ENCODE measurements around the gene HEXD.
"Not testable (repeated sequence)": the region's sequence is repeated elsewhere in the genome, so short reads cannot be mapped to it uniquely, and the experiment has no call there.

The HEXD gene

DNA sequence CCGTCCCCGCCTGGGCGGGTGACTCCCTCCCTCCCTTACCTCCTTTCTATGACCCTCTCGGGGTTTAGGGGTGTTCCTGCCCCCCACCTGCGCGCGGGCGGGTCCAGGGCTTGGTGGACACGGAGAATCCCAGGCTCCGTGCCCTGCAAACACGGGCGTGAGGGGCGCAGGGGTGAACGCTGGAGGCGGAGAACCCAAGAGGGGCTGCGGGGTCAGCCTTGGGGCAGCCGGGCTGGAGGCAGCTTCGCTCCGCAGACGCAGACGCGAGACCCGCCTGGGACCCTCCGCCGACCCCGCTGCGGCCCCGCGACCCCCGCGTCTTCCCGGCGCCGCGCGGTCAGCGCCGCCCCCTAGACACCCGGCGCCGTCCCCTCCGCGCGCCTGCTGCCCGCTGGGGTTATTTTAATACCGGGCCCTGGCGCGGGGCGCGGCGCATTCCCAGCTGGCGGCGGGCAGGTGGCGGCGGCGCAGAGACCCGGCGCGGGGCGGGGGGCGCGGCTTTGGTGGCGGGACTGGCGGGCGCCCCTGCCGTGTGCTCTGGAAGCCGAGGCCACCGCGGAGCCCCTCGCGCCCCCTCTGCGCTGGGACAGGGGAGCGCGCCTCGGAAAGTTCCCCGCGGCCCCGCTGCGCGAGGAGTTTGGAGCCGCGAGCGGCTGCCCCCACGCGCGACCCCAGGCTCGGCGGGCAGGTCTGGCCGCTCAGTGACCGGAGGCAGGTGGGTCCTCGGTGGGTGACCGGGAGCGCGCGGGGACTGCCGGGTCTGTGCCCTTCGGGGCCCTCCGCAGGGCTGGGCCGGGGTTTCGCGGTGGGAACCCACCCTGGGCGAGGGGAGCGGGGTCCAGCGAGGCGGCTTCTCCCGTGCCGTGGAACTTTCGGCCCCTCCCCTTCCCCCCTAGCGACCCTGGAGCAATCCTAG lies 46.6 kb upstream of the HEXD start, which contains the start of gene UTS2R:
Gene UTS2R (plus strand): TSS at position 433 of the 916 bp plus-strand sequence. CDS start 2,560 bp downstream, outside the sequence.
- Histone ChIP-seq H2AFZ (ENCODE audit: low read length) (peak within 1 kb of the TSS; percentile 70), H3K4me3 (ENCODE audit: low read length) (peak within 1 kb of the TSS; percentile 46; the same call in 1 of the 2 replicates), H3K4me2 (ENCODE audit: low read depth, low read length) (peak within 1 kb of the TSS; percentile 92)

DNA sequence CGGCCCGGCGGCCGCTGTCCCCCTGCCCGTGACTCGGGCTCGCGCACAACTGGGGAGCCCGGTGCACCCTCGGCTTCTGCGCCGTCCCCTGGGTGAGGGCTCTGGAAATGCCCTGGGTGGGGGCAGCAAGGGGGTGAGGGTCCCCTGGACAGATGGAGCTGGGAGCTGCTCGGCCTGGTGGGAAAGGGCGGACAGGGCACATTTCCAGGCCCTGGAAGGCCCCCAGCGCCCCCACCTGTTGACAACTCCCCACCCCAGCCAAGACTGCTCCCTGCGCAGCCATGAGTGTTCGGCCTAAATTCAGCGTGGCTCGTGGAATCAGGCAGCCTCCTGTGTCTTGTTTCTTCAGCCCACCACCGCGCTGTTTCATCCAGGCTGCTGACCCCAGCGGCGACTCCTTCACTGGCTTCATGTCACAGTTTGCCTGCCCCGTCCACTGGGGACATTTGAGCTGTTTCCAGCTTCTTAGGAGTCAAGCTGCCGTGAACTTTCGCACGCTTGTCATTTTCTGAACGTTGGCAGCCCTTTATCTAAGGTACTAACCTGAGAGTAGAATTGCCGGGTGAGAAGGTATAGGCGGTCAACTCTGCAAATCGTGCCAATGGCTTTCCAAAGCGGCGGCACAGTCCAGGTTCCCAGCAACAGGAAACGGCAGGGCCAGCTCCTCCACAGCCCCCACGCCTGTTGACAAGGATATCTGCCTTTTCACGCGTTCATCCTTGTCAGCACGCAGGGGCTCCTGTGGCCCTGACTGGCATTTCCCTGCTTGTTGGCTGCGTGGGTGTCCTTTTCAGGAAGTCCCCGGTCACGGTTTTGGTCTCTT lies 45.7 kb upstream of the HEXD start:
- no peak overlapping the region for H3K4me3 ChIP-seq (ENCODE audit: low read length)
- H3K9me3 ChIP-seq (replicated peaks; ENCODE audit: insufficient read depth, low read length): no peaks in the 10 kb centered on the region
- no peaks in the 10 kb centered on the region for H3K36me3 ChIP-seq (replicated peaks; ENCODE audit: insufficient read depth, low read length)
- no peak overlapping the region for H3K4me2 ChIP-seq (ENCODE audit: low read depth, low read length)
- no peak overlapping the region for H2AFZ ChIP-seq (ENCODE audit: low read length)
- H3K9me2 ChIP-seq (replicated peaks; ENCODE audit: insufficient read depth, low read length): no peaks in the 10 kb centered on the region
- H3F3A ChIP-seq (ENCODE audit: insufficient read depth, low read length): peaks cover 11% of the 10 kb centered on the region; the same call in 1 of the 2 replicates
- no peak overlapping the region for H3K27ac ChIP-seq (ENCODE audit: low read length)
- H3K27me3 ChIP-seq (replicated peaks; ENCODE audit: insufficient read depth, low read length): no peaks in the 10 kb centered on the region
- no peaks in the 10 kb centered on the region for H3K79me2 ChIP-seq (ENCODE audit: low read length)
- no peak overlapping the region for H3K9ac ChIP-seq (ENCODE audit: low read length)
- H4K20me1 ChIP-seq (ENCODE audit: insufficient read depth, low read length): no peaks in the 10 kb centered on the region
- no peak for DNase-seq
- TF ChIP-seq, protein P1, sequence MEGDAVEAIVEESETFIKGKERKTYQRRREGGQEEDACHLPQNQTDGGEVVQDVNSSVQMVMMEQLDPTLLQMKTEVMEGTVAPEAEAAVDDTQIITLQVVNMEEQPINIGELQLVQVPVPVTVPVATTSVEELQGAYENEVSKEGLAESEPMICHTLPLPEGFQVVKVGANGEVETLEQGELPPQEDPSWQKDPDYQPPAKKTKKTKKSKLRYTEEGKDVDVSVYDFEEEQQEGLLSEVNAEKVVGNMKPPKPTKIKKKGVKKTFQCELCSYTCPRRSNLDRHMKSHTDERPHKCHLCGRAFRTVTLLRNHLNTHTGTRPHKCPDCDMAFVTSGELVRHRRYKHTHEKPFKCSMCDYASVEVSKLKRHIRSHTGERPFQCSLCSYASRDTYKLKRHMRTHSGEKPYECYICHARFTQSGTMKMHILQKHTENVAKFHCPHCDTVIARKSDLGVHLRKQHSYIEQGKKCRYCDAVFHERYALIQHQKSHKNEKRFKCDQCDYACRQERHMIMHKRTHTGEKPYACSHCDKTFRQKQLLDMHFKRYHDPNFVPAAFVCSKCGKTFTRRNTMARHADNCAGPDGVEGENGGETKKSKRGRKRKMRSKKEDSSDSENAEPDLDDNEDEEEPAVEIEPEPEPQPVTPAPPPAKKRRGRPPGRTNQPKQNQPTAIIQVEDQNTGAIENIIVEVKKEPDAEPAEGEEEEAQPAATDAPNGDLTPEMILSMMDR (IDR thresholded peaks at IDR 0.05; ENCODE audit: low read length): no peak
- TF ChIP-seq EZH2 (optimal IDR thresholded peaks at IDR 0.05; ENCODE audit: low read depth, low read length): no peak
- TF ChIP-seq EZH2phosphoT487 (IDR thresholded peaks at IDR 0.05; ENCODE audit: low read length): no peak
- H3K4me1 ChIP-seq (ENCODE audit: low read length): peaks cover 16% of the 10 kb centered on the region

More for the DNA sequence above, 46.6 kb upstream of the HEXD start, which contains the start of gene UTS2R:
- Histone ChIP-seq H3K4me1 (ENCODE audit: low read length) (peaks cover 16% of the 10 kb centered on the region), H3K27me3 (replicated peaks; ENCODE audit: insufficient read depth, low read length) (no peaks in the 10 kb centered on the region), H3K79me2 (ENCODE audit: low read length) (no peaks in the 10 kb centered on the region), H3K27ac (ENCODE audit: low read length) (peak within 1 kb of the TSS; percentile 81), H4K20me1 (ENCODE audit: insufficient read depth, low read length) (no peaks in the 10 kb centered on the region), H3K36me3 (replicated peaks; ENCODE audit: insufficient read depth, low read length) (no peaks in the 10 kb centered on the region), H3F3A (ENCODE audit: insufficient read depth, low read length) (peaks cover 11% of the 10 kb centered on the region; the same call in 1 of the 2 replicates), H3K9me2 (replicated peaks; ENCODE audit: insufficient read depth, low read length) (no peaks in the 10 kb centered on the region), H3K9ac (ENCODE audit: low read length) (peak within 1 kb of the TSS; percentile 40), H3K9me3 (replicated peaks; ENCODE audit: insufficient read depth, low read length) (no peaks in the 10 kb centered on the region)
- DNase-seq: no peak
- TF ChIP-seq EZH2 (optimal IDR thresholded peaks at IDR 0.05; ENCODE audit: low read depth, low read length) (no peak), EZH2phosphoT487 (IDR thresholded peaks at IDR 0.05; ENCODE audit: low read length) (no peak)
- TF ChIP-seq, protein P1 (IDR thresholded peaks at IDR 0.05; ENCODE audit: low read length): no peak

GRCh38 chr17:82373072-82373452 lies 45.1 kb upstream of the HEXD start:
- H3K4me2 ChIP-seq (ENCODE audit: low read depth, low read length): not testable (repeated sequence)

More at GRCh38 chr17:82373072-82373452, 45.1 kb upstream of the HEXD start:
- not testable (repeated sequence) for H3K27ac ChIP-seq (ENCODE audit: low read length); H3K27me3 ChIP-seq (replicated peaks; ENCODE audit: insufficient read depth, low read length); H3K9me3 ChIP-seq (replicated peaks; ENCODE audit: insufficient read depth, low read length); H3K4me3 ChIP-seq (ENCODE audit: low read length); H3K9me2 ChIP-seq (replicated peaks; ENCODE audit: insufficient read depth, low read length); H3K9ac ChIP-seq (ENCODE audit: low read length); H3K79me2 ChIP-seq (ENCODE audit: low read length); H3K36me3 ChIP-seq (replicated peaks; ENCODE audit: insufficient read depth, low read length); DNase-seq; H4K20me1 ChIP-seq (ENCODE audit: insufficient read depth, low read length); H2AFZ ChIP-seq (ENCODE audit: low read length)
- H3F3A ChIP-seq (ENCODE audit: insufficient read depth, low read length): peaks cover 11% of the 10 kb centered on the region; the same call in 1 of the 2 replicates
- H3K4me1 ChIP-seq (ENCODE audit: low read length): peaks cover 16% of the 10 kb centered on the region
